Fibroblast of lung (primary cell): ENCODE results near the gene SAPCD1. TPM values are rescaled to one million over a fixed set of nuclear protein-coding genes. Genes with fewer than 3 reads are reported as not detected.

ENCODE experiments used
- DNase-seq, 2 donors: peaks; one replicate each; pipeline versions ENCODE4 v3.0.0 to v3.0.0-alpha.2; 2010; ENCODE audit warnings: low read depth in 2 of 2
- H2AFZ ChIP-seq: 2 replicates; pipeline ENCODE4 v1.5.1; 2012; ENCODE audit warnings: low read length, control low read depth, inconsistent platforms
- H3K27ac ChIP-seq: 2 replicates; pipeline ENCODE4 v1.5.1; 2011; ENCODE audit warnings: low read length, control low read depth; ENCODE audit not compliant: insufficient read depth
- H3K27me3 ChIP-seq: 2 replicates; pipeline ENCODE4 v1.5.1; 2011; ENCODE audit warnings: mild to moderate bottlenecking, low read length; ENCODE audit not compliant: control insufficient read depth, insufficient read depth
- H3K36me3 ChIP-seq: 2 replicates; pipeline ENCODE4 v1.5.1; 2011; ENCODE audit warnings: low read length; ENCODE audit not compliant: control insufficient read depth, insufficient read depth
- H3K4me1 ChIP-seq: 2 replicates; pipeline ENCODE4 v1.5.1; 2011; ENCODE audit warnings: low read length; ENCODE audit not compliant: control insufficient read depth, insufficient read depth; ENCODE audit errors: extremely low read depth
- H3K4me2 ChIP-seq: 2 replicates; pipeline ENCODE4 v1.5.1; 2011; ENCODE audit warnings: low read length, control low read depth; ENCODE audit not compliant: insufficient read depth; ENCODE audit errors: extremely low read depth
- H3K4me3 ChIP-seq, 4 experiments: fragments of 200-600 bp in 1 of 4; sonication (generic) in 1 of 4; replicated peaks in 1 of 4; 2 replicates each; pipeline ENCODE4 v1.5.1; 2011 to 2016; ENCODE audit warnings: low read length in 4 of 4, low read depth in 3 of 4, mild to moderate bottlenecking in 3 of 4, control low read depth in 2 of 4, inconsistent platforms in 1 of 4, mixed read lengths in 1 of 4; ENCODE audit not compliant: insufficient read depth in 1 of 4; ENCODE audit errors: control extremely low read depth in 1 of 4
- H3K79me2 ChIP-seq: 2 replicates; pipeline ENCODE4 v1.5.1; 2012; ENCODE audit warnings: mild to moderate bottlenecking, low read length, inconsistent platforms; ENCODE audit not compliant: control insufficient read depth, insufficient read depth
- H3K9ac ChIP-seq: 2 replicates; pipeline ENCODE4 v1.5.1; 2011; ENCODE audit warnings: mild to moderate bottlenecking, low read length, control low read depth; ENCODE audit not compliant: insufficient read depth
- H3K9me3 ChIP-seq: 2 replicates; pipeline ENCODE4 v1.5.1; 2012; ENCODE audit warnings: low read depth, low read length; ENCODE audit not compliant: control insufficient read depth, insufficient read depth
- H4K20me1 ChIP-seq: 2 replicates; pipeline ENCODE4 v1.5.1; 2011; ENCODE audit warnings: low read length; ENCODE audit not compliant: control insufficient read depth, insufficient read depth; ENCODE audit errors: extremely low read depth
- EZH2 ChIP-seq: IDR thresholded peaks from 2 replicates; pipeline ENCODE4 v1.5.1; 2012; ENCODE audit warnings: low read length, control low read depth, mild to moderate bottlenecking; ENCODE audit errors: missing control alignments
- polyA plus RNA-seq, 2 donors: library from polyadenylated mRNA; depleted of rRNA in 1 of 2; stranded (reverse) in 1 of 2; unstranded in 1 of 2; fragments of >200 nt; gene quantifications; 2 replicates each; pipeline ENCODE4 v1.2.1, GENCODE V29; 2011 to 2012; ENCODE audit warnings: missing spikeins in 1 of 2
- total RNA-seq: library from RNA; depleted of rRNA; stranded (reverse); fragments of >200 nt; gene quantifications from 2 replicates; pipeline ENCODE4 v1.2.1, GENCODE V29; 2014
- TF ChIP-seq, protein P1 (sequence below), 2 donors: IDR thresholded peaks in 1 of 2; conservative IDR thresholded peaks in 1 of 2; 1 replicate in 1 of 2; 2 replicates in 1 of 2; pipeline ENCODE4 v1.5.1; 2011 to 2012; ENCODE audit warnings: low read length in 2 of 2, control low read depth in 1 of 2, inconsistent platforms in 1 of 2, low read depth in 1 of 2, mild to moderate bottlenecking in 1 of 2

The SAPCD1 gene
- total and polyA plus RNA-seq, 2 donors (not counting 1 experiment from before 2014, with no cell fraction given): 0.50 to 1.3 TPM

DNA sequence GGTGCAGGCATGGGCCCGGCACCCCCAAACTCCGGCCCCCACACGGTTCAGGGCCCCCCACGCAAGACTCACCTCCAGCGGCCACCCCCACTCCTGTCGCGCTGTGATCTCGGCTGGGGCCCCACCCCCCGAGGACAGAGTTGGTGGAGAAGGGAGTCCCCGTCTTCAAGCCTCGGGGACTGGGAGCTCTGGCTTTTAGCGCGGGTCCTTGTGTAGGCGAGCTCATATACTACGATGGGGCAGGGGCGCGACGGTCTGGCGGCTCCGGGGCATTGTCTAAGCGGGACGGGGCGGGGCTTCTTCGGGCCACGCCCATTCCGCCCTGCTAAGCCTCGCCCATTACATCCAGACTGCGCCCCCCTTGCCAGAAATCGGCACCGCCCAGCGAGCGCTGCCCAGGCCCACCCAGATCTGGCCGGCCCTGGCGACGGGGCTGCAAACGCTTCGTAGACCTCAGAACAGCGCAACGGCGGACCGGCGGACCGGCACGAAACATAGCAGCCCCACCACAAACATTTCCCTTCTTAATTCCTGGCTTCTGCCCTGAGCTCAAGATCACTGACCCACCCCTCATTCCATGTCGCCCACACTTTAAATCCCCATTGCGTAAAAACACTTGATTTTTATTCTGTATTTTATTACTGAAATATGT, 32.4 kb upstream of the SAPCD1 start:
- peaks cover 19% of the 10 kb centered on the region for H3K4me1 ChIP-seq
- H3K27me3 ChIP-seq: no peaks in the 10 kb centered on the region
- H3K27ac ChIP-seq: peak overlapping the region; percentile 76
- H2AFZ ChIP-seq: no peak overlapping the region
- peak overlapping the region; percentile 61 for H3K9ac ChIP-seq
- TF ChIP-seq EZH2: no peak
- TF ChIP-seq, protein P1, sequence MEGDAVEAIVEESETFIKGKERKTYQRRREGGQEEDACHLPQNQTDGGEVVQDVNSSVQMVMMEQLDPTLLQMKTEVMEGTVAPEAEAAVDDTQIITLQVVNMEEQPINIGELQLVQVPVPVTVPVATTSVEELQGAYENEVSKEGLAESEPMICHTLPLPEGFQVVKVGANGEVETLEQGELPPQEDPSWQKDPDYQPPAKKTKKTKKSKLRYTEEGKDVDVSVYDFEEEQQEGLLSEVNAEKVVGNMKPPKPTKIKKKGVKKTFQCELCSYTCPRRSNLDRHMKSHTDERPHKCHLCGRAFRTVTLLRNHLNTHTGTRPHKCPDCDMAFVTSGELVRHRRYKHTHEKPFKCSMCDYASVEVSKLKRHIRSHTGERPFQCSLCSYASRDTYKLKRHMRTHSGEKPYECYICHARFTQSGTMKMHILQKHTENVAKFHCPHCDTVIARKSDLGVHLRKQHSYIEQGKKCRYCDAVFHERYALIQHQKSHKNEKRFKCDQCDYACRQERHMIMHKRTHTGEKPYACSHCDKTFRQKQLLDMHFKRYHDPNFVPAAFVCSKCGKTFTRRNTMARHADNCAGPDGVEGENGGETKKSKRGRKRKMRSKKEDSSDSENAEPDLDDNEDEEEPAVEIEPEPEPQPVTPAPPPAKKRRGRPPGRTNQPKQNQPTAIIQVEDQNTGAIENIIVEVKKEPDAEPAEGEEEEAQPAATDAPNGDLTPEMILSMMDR (conservative IDR thresholded peaks at IDR 0.05 in 1 of 2, IDR thresholded peaks at IDR 0.05 in 1 of 2; ENCODE audit: low read depth in 1 of 2, low read length in 2 of 2): no peak
- peak overlapping the region; percentile 68 to 96 (median 82) for H3K4me3 ChIP-seq
- peak; percentile 89 to 91 for DNase-seq
- peaks cover 32% of the 10 kb centered on the region for H3K79me2 ChIP-seq
- no peaks in the 10 kb centered on the region for H3K9me3 ChIP-seq
- peaks cover 34% of the 10 kb centered on the region for H3K36me3 ChIP-seq
- H4K20me1 ChIP-seq: no peaks in the 10 kb centered on the region
- H3K4me2 ChIP-seq: peak overlapping the region; percentile 99

DNA sequence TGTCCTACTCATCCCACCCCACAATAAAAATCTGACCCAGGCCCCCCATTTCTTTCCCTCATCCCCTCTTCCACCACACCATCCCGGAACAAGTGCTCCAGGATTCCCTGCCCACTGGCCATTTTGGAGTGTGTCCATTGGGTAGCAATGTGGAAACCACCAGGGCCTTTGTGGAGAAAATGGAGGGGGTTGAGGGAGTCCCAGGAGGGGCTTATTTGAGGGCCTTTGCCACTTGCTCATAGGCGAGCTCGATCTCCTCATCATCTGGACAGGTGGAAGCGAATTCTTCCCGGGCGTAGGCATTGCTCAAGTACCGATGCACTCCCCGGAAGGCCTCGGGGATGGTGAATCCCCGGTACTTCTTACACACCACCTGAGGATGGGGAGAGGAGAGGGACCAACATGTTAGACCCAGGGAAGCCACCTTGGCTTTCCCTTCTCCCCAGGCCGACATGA, 31.8 kb upstream of the SAPCD1 start:
- H3K4me3 ChIP-seq: peak overlapping the region in 3 of 4 experiments; percentile 19 to 96 (median 68)
- H3K9ac ChIP-seq: no peak overlapping the region
- no peaks in the 10 kb centered on the region for H3K27me3 ChIP-seq
- no peak overlapping the region for H2AFZ ChIP-seq
- peaks cover 34% of the 10 kb centered on the region for H3K36me3 ChIP-seq
- H3K9me3 ChIP-seq: no peaks in the 10 kb centered on the region
- no peaks in the 10 kb centered on the region for H4K20me1 ChIP-seq
- H3K4me1 ChIP-seq: peaks cover 19% of the 10 kb centered on the region
- H3K27ac ChIP-seq: peak overlapping the region; percentile 76
- peak overlapping the region; percentile 99 for H3K4me2 ChIP-seq
- DNase-seq: no peak
- peaks cover 38% of the 10 kb centered on the region for H3K79me2 ChIP-seq
- TF ChIP-seq, protein P1 (conservative IDR thresholded peaks at IDR 0.05 in 1 of 2, IDR thresholded peaks at IDR 0.05 in 1 of 2; ENCODE audit: low read depth in 1 of 2, low read length in 2 of 2): no peak
- TF ChIP-seq EZH2: no peak

DNA sequence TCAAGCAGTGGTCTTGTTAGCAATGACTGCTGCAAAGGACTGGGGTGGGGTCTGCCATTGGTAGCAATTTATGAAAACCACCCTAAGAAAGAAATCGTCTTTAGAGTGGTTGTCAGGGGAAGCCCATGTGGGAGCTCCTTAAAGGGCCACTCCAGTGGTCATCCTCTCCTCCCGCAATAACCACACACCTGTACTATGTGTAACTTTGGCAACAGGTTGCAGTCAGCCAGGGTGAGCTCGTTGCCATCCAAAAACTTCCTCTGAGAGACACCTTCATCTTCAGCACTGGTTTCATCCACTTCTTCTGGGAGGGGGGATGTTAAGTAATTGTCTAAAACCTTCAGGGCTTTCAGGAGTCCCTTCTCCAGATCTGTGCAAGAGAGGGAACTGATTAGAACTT, 30.4 kb upstream of the SAPCD1 start:
- Histone ChIP-seq H3K27ac (no peak overlapping the region), H3K4me3 (no peak overlapping the region), H3K9me3 (no peaks in the 10 kb centered on the region), H2AFZ (no peak overlapping the region), H3K36me3 (peaks cover 30% of the 10 kb centered on the region), H3K4me2 (no peak overlapping the region), H3K9ac (no peak overlapping the region), H3K79me2 (peaks cover 51% of the 10 kb centered on the region), H4K20me1 (no peaks in the 10 kb centered on the region), H3K27me3 (no peaks in the 10 kb centered on the region), H3K4me1 (peaks cover 23% of the 10 kb centered on the region)
- no peak for TF ChIP-seq EZH2
- TF ChIP-seq, protein P1 (conservative IDR thresholded peaks at IDR 0.05 in 1 of 2, IDR thresholded peaks at IDR 0.05 in 1 of 2; ENCODE audit: low read depth in 1 of 2, low read length in 2 of 2): no peak
- no peak for DNase-seq
